Measurements from ENCODE around the gene DPY19L2.
"Not testable (repeated sequence)": the region's sequence is repeated elsewhere in the genome, so short reads cannot be mapped to it uniquely, and the experiment has no call there.

Gene DPY19L2

DNA sequence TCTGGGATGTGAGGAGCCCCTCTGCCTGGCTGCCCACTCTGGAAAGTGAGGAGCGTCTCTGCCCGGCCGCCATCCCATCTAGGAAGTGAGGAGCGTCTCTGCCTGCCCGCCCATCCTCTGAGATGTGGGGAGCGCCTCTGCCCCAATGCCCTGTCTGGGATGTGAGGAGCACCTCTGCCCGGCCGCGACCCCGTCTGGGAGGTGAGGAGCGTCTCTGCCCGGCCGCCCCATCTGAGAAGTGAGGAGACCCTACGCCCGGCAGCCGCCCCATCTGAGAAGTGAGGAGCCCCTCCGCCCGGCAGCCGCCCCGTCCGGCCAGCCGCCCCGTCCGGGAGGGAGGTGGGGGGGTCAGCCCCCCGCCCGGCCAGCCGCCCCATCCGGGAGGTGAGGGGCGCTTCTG is 18.3 kb upstream of the DPY19L2 start:
- not testable (repeated sequence) for H3F3A ChIP-seq (ENCODE audit: insufficient read depth, low read length); H3K9ac ChIP-seq (ENCODE audit: low read length); H4K20me1 ChIP-seq (ENCODE audit: insufficient read depth, low read length); H3K4me1 ChIP-seq (ENCODE audit: insufficient read depth, low read length, severe bottlenecking); H3K27me3 ChIP-seq (ENCODE audit: insufficient read depth, low read length); H3K4me2 ChIP-seq (ENCODE audit: low read length); H2AFZ ChIP-seq (ENCODE audit: low read length); H3K9me3 ChIP-seq (ENCODE audit: low read length); H3K79me2 ChIP-seq (ENCODE audit: insufficient read depth, low read length); H3K4me3 ChIP-seq (ENCODE audit: low read depth, low read length, poor library complexity, severe bottlenecking); H3K36me3 ChIP-seq (ENCODE audit: insufficient read depth, low read length); H3K27ac ChIP-seq (ENCODE audit: low read depth, low read length, poor library complexity, severe bottlenecking); H3K9me2 ChIP-seq (ENCODE audit: low read depth, low read length)

GRCh38 chr12:63685789-63686188 is 17.5 kb upstream of the DPY19L2 start:
- H3K9me2 ChIP-seq (ENCODE audit: low read depth, low read length); H3K27ac ChIP-seq (ENCODE audit: low read depth, low read length, poor library complexity, severe bottlenecking); H3K27me3 ChIP-seq (ENCODE audit: insufficient read depth, low read length); H3K4me2 ChIP-seq (ENCODE audit: low read length); H3K4me1 ChIP-seq (ENCODE audit: insufficient read depth, low read length, severe bottlenecking); H4K20me1 ChIP-seq (ENCODE audit: insufficient read depth, low read length); H3K9ac ChIP-seq (ENCODE audit: low read length); H2AFZ ChIP-seq (ENCODE audit: low read length); H3K36me3 ChIP-seq (ENCODE audit: insufficient read depth, low read length); H3K4me3 ChIP-seq (ENCODE audit: low read depth, low read length, poor library complexity, severe bottlenecking); H3F3A ChIP-seq (ENCODE audit: insufficient read depth, low read length); H3K79me2 ChIP-seq (ENCODE audit: insufficient read depth, low read length); H3K9me3 ChIP-seq (ENCODE audit: low read length): not testable (repeated sequence)

DNA sequence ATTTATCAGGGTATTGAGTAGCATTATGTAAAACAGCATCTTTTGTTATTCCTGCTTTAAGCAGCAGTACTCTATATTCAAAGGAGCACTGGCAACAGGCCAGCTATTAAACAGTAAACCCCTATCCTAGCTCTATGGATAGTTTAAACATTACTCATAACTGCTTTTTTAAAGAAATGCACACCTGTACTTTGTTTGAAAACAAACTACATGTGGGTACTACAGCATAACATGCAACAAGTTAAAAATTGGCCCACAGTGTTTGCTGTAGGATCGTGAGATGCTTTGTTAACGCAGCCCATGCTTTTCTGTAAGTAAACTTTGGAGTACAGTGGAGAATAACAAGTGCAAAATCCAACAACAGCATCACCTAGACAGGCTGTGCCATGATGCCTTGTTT is 14.3 kb upstream of the DPY19L2 start:
- not testable (repeated sequence) for H3F3A ChIP-seq (ENCODE audit: insufficient read depth, low read length); H3K9me3 ChIP-seq (ENCODE audit: low read length); H3K36me3 ChIP-seq (ENCODE audit: insufficient read depth, low read length); H3K79me2 ChIP-seq (ENCODE audit: insufficient read depth, low read length); H3K4me2 ChIP-seq (ENCODE audit: low read length); H3K4me1 ChIP-seq (ENCODE audit: insufficient read depth, low read length, severe bottlenecking); H4K20me1 ChIP-seq (ENCODE audit: insufficient read depth, low read length); H3K27me3 ChIP-seq (ENCODE audit: insufficient read depth, low read length); H3K4me3 ChIP-seq (ENCODE audit: low read depth, low read length, poor library complexity, severe bottlenecking); H3K9ac ChIP-seq (ENCODE audit: low read length); H2AFZ ChIP-seq (ENCODE audit: low read length); H3K9me2 ChIP-seq (ENCODE audit: low read depth, low read length); H3K27ac ChIP-seq (ENCODE audit: low read depth, low read length, poor library complexity, severe bottlenecking)

GRCh38 chr12:63680758-63681157 is 12.5 kb upstream of the DPY19L2 start:
- not testable (repeated sequence) for H3K9me2 ChIP-seq (ENCODE audit: low read depth, low read length)

DNA sequence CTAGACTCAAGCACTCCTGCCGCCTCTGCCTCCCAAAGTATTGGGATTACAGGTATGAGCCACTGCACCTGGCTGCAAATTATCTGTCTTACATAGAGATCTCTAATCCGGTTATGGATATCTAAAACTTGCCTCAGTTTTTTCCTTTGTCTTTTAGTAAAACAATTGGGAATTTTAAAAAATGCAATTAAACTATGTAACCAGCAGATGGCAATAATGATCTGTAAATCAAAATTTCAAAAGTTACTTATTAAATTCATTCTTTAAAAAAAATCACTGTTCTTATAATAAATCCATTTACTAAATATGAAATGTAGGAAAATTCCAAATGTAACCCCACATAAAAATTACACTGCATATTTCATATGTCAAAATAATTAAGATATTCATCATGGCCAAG is 4.3 kb upstream of the DPY19L2 start:
- not testable (repeated sequence) for H2AFZ ChIP-seq (ENCODE audit: low read length); H3K9ac ChIP-seq (ENCODE audit: low read length); H3K4me1 ChIP-seq (ENCODE audit: insufficient read depth, low read length, severe bottlenecking); H3F3A ChIP-seq (ENCODE audit: insufficient read depth, low read length); H4K20me1 ChIP-seq (ENCODE audit: insufficient read depth, low read length); H3K9me3 ChIP-seq (ENCODE audit: low read length); H3K4me2 ChIP-seq (ENCODE audit: low read length); H3K4me3 ChIP-seq (ENCODE audit: low read depth, low read length, poor library complexity, severe bottlenecking); H3K27me3 ChIP-seq (ENCODE audit: insufficient read depth, low read length); H3K79me2 ChIP-seq (ENCODE audit: insufficient read depth, low read length); H3K27ac ChIP-seq (ENCODE audit: low read depth, low read length, poor library complexity, severe bottlenecking); H3K9me2 ChIP-seq (ENCODE audit: low read depth, low read length); H3K36me3 ChIP-seq (ENCODE audit: insufficient read depth, low read length)

More at GRCh38 chr12:63680758-63681157, 12.5 kb upstream of the DPY19L2 start:
- H3K4me1 ChIP-seq (ENCODE audit: insufficient read depth, low read length, severe bottlenecking); H3K79me2 ChIP-seq (ENCODE audit: insufficient read depth, low read length); H3K4me3 ChIP-seq (ENCODE audit: low read depth, low read length, poor library complexity, severe bottlenecking); H3K36me3 ChIP-seq (ENCODE audit: insufficient read depth, low read length); H3K27ac ChIP-seq (ENCODE audit: low read depth, low read length, poor library complexity, severe bottlenecking); H3K4me2 ChIP-seq (ENCODE audit: low read length); H3K27me3 ChIP-seq (ENCODE audit: insufficient read depth, low read length); H4K20me1 ChIP-seq (ENCODE audit: insufficient read depth, low read length); H3K9ac ChIP-seq (ENCODE audit: low read length); H3K9me3 ChIP-seq (ENCODE audit: low read length); H2AFZ ChIP-seq (ENCODE audit: low read length); H3F3A ChIP-seq (ENCODE audit: insufficient read depth, low read length): not testable (repeated sequence)

DNA sequence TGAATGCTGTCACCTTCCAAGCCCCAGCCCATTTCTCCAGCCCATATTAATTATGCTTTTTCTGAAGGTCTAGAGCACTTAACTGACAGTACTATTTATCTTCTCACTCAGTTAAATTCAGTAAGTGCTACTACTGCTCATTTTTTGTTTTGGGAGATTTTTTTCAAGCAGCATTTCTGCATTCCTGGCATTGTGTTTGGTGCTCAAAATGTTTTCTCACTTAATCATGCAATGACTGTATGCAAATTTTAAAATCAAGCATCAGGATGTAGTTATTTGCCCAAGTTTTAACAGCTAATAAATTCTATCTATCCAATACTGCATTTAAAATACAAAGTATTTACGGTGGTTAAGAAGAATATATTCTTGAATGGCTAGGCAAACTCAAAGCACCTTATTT is 1.6 kb upstream of the DPY19L2 start:
- not testable (repeated sequence) for H3K4me2 ChIP-seq (ENCODE audit: low read length); H3K4me3 ChIP-seq (ENCODE audit: low read depth, low read length, poor library complexity, severe bottlenecking); H2AFZ ChIP-seq (ENCODE audit: low read length); H3K36me3 ChIP-seq (ENCODE audit: insufficient read depth, low read length); H3F3A ChIP-seq (ENCODE audit: insufficient read depth, low read length); H3K9me2 ChIP-seq (ENCODE audit: low read depth, low read length); H3K79me2 ChIP-seq (ENCODE audit: insufficient read depth, low read length); H3K27me3 ChIP-seq (ENCODE audit: insufficient read depth, low read length); H3K9me3 ChIP-seq (ENCODE audit: low read length); H4K20me1 ChIP-seq (ENCODE audit: insufficient read depth, low read length); H3K9ac ChIP-seq (ENCODE audit: low read length); H3K27ac ChIP-seq (ENCODE audit: low read depth, low read length, poor library complexity, severe bottlenecking)
- peaks cover 10% of the 10 kb centered on the region for H3K4me1 ChIP-seq (ENCODE audit: insufficient read depth, low read length, severe bottlenecking)

DNA sequence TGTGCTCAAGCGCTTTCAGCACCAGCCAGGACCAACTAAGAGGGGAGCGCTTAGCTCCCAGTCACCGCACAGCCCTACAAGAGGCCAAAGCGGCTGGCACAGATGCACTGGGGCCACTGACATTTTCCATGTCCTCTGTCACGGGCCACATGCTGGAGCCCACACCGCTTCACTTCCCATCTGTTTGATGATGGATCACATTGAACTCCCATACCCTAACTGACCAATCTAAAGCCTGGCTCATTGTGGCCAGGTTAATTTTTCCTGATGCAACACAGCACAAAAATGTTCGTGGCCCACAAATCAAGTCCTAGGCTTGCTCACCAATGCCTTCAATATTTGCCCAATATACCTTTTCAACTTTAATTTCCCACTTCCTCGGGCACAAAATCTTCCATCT is 1.1 kb upstream of the DPY19L2 start:
- H3K9me2 ChIP-seq (ENCODE audit: low read depth, low read length); H3K9me3 ChIP-seq (ENCODE audit: low read length); H3K4me2 ChIP-seq (ENCODE audit: low read length); H4K20me1 ChIP-seq (ENCODE audit: insufficient read depth, low read length); H3K27me3 ChIP-seq (ENCODE audit: insufficient read depth, low read length); H3K79me2 ChIP-seq (ENCODE audit: insufficient read depth, low read length); H3F3A ChIP-seq (ENCODE audit: insufficient read depth, low read length); H3K36me3 ChIP-seq (ENCODE audit: insufficient read depth, low read length); H3K27ac ChIP-seq (ENCODE audit: low read depth, low read length, poor library complexity, severe bottlenecking); H2AFZ ChIP-seq (ENCODE audit: low read length); H3K4me3 ChIP-seq (ENCODE audit: low read depth, low read length, poor library complexity, severe bottlenecking); H3K9ac ChIP-seq (ENCODE audit: low read length): not testable (repeated sequence)
- peaks cover 15% of the 10 kb centered on the region for H3K4me1 ChIP-seq (ENCODE audit: insufficient read depth, low read length, severe bottlenecking)

- H3K4me3 ChIP-seq (ENCODE audit: low read depth, low read length, poor library complexity, severe bottlenecking); H3F3A ChIP-seq (ENCODE audit: insufficient read depth, low read length); H3K79me2 ChIP-seq (ENCODE audit: insufficient read depth, low read length); H3K9me2 ChIP-seq (ENCODE audit: low read depth, low read length); H3K27me3 ChIP-seq (ENCODE audit: insufficient read depth, low read length); H3K9ac ChIP-seq (ENCODE audit: low read length); H4K20me1 ChIP-seq (ENCODE audit: insufficient read depth, low read length); H3K4me2 ChIP-seq (ENCODE audit: low read length); H3K9me3 ChIP-seq (ENCODE audit: low read length); H3K36me3 ChIP-seq (ENCODE audit: insufficient read depth, low read length); H3K27ac ChIP-seq (ENCODE audit: low read depth, low read length, poor library complexity, severe bottlenecking); H2AFZ ChIP-seq (ENCODE audit: low read length): not testable (repeated sequence)
- H3K4me1 ChIP-seq (ENCODE audit: insufficient read depth, low read length, severe bottlenecking) = peaks cover 20% of the 10 kb centered on the region
Measured at GRCh38 chr12:63668800-63669365, 590 bp upstream of the DPY19L2 start.

Measured in OCI-LY1 (cell line).